MV-4-11 (cell line): ENCODE results near the gene UNKL.
"Not testable (repeated sequence)": the region's sequence is repeated elsewhere in the genome, so short reads cannot be mapped to it uniquely, and the experiment has no call there.

Experiments
- DNase-seq: peaks from one replicate; lab custom pipeline; 2025; lab: John Stamatoyannopoulos, UW

UNKL gene

DNA sequence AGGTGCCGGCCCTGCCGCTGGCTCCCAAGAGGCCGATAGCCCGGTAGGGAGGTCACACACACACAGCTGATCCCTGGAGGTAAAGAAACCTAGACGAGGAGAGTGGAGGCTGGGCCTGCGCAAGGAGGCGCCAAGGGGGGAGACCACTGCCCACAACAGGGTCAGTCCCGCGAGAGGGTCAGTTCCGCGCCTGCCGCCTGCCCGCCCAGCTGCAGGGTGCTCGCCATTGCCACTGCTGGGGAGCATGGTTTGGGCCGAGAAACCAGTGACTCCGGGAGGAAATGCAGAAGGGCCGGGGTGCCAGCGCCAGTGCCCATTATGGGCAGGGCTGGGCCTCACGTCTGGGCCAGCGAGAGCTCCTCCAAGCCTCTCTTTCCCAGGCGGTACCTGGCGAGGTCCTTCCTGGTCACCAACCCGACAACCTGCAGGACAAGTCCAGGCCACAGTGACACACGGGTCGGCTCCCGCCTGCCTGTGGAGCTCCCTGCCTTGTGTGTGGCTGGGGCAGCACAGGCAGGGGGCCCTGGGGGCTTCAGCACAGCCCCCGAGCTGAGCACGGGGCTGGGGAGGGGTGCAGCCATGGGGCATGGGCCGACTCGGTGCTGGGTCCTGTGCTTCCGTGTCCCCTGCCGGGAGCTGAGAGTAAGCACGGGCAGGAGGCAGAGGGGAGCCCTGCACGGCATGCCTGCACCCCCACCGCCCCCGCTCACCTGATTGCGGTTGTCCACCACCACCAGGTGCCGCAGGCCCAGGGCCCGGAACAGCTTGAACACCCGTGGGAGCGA lies 32.0 kb upstream of the UNKL start:
- DNase-seq, result no peak

DNA sequence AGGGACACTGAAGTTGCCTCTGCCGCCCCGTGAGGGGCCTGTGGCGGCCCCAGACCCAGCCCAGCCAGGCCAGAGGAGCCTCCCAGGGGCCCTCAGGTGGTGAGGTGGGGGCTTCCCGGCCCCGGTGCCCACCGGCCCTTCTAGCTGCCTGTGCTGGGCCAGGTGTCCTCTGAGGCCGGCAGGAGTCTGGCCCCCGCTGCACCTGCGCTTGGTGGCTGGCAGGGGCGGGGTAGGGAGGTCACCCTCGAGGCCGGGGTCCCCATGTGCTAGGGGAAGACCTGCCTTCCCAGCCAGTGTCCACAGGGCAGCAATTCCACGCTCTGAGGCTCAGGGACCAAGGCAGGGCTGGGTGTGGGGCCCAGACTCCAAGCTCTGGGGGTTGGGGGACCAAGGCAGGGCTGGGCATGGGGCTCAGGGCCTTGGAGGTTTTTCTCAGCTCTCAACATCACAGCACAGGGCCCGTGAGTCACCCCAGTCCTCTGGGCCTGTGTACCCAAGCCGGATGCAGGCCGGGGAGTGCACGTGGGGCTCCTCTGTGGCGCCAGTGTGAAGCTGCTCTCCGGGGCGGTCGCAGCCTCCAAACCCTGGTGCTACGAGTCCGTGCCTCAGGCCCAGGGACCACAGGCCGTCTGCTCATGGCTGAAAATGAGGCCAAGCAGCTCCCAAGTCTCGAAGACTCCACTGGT lies 31.2 kb upstream of the UNKL start:
- no peak for DNase-seq

DNA sequence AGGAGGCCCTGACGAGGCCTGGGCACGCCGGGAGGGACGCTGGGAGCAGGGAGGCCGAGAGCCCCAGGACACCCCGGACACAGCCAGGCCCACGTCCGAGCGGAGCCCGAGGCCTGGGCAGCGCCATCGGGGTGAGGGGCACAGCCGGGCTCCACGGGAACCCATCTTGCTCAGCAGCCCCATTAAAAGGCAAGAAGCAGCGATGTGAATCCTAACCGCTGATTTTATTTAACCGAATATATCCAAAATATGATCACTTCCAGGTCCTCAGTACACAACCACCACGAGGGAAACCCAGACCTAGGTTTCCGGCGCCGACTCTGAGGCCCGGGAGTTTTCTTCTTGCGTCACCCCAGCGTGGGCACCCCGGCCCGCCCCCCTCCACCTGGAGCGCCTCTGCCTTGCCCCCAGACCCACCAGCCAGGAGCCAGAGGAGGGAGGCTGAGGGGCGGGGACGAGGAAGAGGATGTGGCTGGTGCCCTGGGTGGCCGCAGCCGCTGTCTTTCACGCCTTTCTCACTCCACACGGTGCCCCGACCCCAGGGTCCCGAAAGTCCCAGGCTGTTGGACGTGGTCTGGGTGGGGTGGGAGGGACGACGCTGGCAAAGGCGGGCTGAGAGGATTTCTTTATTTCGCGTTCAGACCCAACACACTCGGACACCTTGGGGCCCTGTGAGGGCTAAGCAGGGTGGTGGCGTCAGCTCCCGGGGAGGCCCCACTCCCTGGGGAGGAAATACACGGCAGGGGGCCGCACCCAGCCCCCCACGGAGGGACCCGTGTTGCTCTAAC lies 30.4 kb upstream of the UNKL start:
- no peak for DNase-seq

DNA sequence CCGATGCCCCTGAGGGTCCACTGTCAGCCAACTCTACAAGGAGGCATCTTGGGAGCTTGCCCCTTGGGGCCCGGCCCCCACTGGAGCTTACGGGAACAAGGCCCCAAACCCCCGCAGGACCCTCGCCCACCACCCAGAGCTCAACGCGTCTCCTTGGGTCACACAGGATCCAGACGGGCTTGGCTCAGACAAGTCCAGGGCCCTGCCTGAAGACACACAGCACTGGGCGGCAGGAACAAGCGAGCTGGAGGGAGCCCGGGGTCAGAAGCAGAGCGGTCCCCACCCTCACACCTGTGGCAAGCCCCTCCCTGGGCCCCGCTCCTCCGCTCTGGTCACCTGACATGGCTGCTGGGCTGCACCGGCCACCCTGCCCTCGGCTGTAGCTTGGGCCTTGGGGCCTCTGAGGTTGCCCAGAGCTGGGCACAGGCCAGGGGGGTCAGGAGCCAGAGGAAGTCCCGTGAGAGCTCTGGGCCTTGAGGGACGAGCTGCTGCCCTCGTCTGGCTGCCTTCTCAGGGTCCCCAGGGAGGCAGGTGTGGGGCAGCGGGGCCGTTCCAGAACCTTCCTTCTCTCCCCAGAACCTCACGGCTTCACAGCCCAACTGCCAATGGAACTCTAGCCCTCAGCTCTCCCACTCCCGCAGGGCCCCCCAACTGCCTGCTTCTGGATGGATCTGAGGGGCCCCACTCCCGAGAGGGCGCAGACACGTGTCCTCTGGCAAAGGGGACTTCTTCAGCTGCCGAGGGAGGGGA lies 29.7 kb upstream of the UNKL start, which contains the start of gene CCDC154:
Gene CCDC154 (minus strand): TSS at position 577 of the 750 bp plus-strand sequence. CDS start 234 bp downstream, at position 343.
- no peak for DNase-seq

DNA sequence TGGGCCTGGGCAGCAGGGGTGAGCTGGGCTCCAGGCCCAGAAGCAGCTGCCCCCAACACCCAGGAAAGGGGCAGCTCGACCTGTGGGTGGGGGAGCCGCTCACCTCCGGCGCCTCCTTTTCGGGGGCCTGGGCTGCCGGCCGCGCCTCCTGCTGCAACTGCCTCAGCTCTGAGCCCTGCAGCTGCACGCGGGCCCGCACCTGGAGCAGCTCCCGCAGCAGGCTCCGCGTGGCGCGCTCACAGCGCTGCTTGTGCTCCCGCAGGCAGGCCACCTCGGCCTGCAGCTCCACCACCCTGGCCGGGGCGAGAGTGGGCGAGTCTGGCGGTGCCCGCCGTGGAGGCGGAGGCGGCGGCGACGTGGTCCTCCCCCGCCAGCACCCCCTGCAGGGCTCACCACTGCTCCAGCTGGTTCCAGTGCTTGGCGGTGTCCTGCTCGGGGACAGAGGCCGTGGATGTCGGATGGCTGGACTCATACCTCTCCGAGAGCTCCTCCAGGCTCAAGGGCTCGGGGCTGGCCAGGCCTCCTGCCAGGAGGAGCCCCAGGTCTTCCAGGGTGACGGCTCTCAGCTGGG lies 29.0 kb upstream of the UNKL start:
- no peak for DNase-seq

DNA sequence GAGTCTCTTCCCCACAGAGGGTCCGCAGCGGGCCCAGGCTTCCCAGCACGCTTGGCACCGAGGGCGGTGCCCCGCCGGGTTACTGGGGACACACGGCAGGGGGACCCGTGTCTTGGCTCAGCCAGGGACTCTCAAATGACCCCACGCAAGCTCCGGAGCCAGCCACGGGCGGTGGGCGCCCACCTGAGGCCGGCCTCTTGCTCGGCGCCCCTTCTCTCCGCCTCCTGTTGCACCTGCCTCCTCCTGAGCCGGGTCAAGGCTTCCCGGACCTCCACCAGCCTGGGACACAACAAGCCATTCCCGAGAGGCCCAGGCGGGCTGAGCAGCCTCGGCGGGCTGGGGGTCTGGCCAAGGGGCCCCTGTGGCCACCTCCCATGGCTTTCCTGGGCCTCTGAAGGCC lies 28.2 kb upstream of the UNKL start:
- DNase-seq, result no peak

DNA sequence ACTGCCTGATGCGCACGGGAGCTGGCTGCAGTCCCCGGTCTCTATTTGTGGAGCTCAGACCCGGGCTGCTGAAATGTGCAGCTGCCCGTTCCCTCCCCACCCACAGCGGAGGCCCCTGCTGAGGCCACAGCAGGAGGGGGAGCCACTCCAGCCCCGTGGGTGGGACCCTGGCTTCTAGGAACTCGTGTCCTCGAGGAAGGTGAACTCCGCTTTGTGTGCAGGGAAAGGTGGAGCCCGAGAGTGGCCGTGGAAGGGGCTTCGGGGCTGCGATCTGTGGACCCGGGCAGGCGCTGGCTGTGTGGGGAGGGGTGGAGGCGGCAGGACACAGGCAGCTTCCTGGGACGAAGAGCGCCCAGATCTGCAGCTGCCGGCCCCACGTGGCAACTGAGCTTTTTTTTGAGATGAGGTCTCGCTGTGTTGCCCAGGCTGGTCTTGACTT lies 26.9 kb upstream of the UNKL start:
- DNase-seq, result no peak

DNA sequence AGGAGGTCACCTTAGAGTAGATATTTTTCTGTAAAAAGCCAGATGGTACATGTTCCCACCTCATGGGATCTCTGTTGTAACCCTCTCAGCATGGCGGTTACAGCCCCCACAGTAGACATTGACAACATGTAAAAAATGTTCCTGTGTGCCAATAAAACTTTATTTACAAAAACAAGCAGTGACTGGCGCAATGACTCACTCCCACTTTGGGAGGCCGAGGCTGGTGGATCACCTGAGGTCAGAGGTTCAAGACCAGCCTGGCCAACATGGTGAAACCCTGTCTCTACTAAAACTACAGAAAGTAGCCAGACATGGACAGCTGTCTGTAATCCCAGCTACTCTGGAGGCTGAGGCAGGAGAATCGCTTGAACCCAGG lies 25.2 kb upstream of the UNKL start:
- not testable (repeated sequence) for DNase-seq

DNA sequence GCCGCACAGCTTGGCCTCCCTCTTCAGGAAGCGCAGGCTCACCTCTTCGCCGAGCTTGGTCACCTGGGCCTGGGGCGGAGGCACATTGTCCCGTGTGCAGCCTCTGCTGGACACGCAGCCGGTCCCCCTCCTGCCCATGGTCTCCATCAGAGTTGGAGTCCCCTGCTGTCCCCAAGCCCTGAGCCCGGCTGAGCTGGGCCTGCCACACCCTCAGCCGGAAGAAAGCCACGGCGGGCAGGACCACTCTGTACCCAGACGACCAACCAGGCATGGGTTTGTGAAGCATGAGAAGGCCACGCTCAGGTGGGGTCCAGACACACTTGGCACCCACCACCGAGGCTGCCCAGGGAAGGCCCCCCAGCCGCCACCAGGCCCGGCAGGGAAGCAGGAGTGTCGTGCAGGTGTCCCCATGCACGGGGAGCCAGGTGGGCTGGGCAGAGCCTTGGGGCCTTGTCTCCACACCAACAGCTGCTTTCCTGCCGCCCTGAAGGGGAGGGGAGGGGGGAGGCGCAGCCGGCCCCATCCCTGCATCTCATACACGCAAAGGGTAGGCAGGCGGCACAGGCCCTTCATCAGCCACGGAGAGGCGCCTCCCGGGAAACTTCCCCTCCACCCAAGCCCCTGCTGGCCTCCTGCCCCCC lies 24.7 kb upstream of the UNKL start:
- DNase-seq, result no peak

DNA sequence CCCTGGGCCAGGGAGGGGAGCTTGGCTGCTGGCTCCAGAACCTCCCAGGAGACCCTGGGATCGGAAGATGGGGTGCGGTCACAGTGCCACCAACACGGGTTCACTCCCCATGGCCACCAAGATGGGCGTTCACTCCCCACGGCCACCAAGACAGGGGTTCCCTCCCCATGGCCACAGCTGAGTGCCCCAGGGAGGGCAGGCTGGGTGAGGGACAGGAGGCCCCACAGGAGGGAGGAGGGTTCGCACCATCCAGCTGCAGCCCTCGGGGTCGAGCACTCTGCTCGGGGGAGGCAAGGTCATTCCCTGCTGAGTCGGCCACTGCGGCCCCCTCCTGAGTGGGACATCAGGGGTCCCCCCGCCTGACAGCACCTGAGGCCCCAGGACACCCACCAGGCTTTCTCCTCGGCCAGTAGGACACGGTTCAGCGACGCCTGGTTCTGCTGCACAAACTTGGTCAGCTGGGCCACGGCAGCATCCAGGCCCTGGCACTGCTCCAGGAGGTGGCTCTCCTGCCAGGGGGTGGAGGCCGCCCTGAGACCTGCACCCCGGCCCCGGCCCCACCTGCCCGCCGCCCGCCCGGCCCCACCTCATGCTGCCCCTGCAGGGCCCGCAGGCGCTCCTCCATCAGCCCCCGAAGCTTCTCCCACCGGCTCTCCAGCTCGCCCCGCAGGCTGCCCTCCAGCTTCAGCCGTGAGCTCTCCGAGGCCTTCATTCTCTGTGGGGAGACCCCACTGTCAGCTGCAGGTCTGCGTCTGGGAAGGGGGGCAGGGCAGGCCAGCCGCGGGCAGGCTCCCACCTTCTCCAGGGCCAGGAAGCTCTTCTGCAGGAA lies 23.9 kb upstream of the UNKL start:
- no peak for DNase-seq

DNA sequence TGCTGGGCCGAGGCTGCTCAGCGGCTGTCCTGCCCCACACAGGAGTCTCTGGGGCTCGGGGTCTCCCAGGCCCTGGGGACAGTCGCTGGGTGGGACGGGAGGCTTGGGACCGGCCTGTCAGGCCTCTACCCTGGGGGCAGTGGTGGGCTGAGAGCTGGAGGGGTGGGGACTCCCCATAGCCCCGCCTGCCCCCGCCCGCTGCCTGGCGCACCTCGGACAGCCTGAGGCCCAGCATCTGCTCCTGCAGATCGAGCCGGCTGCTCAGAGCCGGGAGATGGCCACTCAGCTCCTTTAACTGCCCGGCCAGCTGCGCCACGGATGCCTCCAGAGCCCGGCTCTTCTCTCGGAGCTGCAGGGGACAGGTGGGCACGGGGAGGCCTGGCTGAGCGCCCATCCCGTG lies 23.1 kb upstream of the UNKL start:
- DNase-seq, result no peak

DNA sequence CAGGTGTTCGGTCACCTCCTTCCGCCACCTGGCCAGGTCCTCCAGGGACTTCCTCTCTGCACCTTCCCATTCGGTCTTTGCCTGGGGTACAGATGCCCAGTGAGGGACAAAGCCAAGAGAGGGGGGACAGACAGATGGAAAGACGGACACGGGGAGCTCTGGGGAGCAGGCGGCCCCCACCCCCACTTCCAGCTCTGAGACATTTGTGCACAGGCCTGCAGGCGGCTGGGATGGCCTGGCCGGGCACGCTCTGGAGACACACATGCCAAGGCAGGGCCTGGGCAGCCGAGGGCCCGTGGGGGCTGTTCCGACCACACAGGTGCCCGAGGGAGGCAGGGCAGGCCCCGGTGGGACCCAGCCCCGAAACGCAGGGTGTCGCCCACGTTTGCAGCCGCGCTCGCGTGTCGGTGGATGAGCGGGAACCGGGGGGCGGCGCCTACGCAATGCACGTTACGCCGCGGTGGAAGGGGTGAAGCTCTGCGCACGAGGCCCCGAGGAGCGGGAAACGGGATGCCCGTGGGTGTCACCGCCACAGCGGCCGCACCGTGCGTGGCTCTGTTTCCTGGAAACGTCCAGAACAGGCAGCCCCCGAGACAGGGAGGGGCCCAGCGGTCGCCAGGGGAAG lies 22.3 kb upstream of the UNKL start:
- no peak for DNase-seq

DNA sequence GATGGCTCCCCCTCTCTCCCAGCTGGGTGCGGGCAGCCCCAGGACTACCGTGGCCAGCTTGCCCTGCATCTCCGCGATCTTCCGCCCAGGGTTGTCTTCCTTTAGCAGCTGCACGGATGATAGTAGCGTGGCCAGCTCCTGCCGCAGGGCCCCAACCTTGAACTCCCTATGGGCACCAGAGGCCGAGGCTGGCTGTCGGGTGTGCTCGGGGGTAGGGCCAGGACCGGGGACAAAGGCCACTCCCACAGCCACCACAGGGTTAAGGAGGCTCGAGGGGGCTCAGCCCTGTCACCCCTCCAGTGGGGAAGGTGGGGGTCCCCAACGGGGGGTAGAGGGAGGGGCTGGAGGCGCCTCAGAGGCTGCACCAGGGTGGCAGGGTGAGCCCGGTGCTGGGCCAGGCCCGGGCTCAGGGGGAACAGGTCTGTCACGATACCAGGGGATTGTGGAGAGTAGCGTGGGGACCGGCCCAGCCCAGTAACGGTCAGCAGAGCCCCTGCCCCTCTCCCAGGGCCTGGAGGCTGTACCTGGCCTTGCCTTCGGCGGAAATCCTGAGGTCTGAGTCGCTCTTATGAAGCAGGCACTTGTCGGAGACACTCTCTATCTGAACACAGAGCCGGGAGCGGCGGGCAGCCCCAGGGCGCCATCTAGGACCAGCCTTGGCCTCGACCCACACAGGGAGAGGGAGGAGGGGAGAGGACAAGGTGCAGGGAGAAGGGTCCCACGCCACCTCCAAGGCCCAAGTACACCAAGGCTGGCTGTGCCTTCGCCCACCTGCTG lies 21.6 kb upstream of the UNKL start:
- no peak for DNase-seq

DNA sequence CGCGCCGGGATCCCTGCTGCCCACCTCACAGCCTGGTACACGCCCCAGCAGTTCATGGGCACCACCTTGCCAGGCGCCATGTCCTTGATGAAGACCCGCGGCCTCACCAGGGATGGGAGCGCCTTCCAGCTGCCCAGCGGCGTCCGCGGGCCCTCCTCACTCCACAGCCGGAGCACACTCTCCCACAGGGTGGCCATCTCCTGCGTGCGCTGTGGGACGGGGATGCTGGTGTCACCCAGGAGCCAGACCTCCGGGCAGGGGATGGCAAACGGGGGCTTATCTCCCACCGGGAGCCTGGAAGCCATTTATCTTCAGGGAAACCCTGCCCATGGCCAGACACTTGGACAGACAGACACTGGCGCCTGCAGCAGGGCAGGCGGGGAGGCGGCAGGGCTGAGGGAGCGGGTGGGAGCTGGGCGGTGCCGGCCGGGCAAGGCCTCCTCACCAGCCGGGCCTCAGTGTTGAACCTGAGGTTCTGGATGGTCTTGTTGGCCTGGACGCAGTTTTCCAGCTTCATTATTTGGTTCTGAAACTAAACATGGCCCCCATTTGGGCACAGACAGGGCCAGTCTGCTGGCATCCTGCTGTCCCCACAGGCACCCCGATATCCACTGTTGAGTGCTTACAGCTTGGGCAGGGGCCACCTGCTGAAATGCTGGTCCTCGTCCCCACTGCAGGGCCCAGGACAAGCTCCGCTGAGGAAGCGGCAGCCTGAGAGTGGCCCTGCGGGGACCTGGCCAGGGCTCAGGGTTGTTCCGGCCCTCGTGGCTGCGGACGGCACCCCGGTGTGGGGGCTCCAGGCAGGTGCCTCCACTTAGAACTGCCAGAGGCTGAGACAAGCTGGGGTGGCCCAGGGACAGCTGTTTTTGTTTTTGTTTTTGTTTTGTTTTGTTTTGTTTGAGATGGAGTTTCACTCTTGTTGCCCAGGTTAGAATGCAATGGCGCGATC lies 20.4 kb upstream of the UNKL start:
- no peak for DNase-seq

DNA sequence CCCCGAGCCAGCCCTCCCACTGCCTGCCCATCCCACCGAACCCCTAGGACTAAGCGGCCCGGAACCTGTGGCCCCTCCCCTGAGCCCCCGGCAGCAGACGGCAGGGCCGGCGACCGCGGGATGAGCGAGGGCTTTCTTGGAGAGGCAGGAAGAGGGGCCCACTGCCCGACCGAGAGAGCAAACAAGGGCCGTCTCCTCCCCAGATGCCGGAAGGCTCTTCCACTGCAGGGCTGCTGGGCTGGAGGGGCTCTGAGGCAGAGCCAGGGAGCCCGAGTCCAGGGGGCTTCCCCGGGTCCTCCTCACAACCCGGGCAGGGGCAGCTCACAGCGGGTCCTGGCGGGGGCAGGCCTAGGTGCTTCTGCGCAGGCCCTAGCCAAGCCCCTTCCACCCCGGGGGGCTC lies 19.3 kb upstream of the UNKL start:
- DNase-seq, result no peak

DNA sequence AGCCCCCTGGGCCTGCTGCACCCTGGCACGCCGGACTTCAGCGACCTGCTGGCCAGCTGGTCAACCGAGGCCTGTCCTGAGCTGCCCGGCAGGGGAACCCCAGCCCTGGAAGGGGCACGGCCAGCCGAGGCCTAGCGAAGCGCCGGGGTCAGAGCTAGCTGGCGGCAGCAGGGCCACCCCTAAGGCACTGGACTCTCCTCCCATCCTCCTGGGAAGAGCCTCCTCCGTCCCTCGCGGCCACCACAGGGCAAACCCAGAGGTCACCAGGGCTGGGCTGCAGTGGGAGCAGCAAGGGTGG lies 18.7 kb upstream of the UNKL start:
- no peak for DNase-seq

DNA sequence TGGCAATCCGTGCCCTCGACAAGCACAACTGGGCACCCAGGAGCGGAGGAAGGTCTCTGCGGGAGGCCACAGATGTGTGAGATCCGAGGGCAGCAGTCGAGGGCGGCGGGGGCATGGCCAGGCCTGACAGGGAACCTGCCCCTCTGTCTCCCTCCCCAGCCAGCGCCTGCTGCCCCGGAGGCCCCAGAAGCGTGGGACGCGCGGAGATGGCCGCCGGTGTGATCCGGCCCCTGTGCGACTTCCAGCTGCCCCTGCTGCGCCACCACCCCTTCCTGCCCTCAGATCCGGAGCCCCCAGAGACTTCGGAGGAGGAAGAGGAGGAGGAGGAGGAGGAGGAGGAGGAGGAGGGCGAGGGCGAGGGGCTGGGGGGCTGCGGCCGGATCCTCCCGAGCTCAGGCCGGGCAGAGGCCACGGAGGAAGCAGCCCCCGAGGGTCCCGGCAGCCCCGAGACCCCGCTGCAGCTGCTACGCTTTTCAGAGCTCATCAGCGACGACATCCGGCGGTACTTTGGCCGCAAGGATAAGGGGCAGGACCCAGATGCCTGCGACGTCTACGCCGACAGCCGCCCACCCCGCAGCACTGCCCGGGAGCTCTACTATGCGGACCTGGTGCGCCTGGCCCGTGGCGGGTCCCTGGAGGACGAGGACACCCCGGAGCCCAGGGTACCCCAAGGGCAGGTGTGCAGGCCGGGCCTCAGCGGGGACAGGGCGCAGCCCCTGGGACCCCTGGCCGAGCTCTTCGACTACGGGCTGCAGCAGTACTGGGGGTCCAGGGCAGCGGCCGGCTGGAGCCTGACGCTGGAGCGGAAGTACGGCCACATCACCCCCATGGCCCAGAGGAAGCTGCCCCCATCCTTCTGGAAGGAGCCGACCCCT lies 18.1 kb upstream of the UNKL start:
- DNase-seq, result no peak
